Nephron (organoid): ENCODE results near the gene KLHL42.

Experiments used
- H3K27ac Mint-ChIP-seq, 3 experiments: 2 replicates each; pipeline ENCODE4 v1.8.0; 2020; ENCODE audit warnings: mixed read lengths in 3 of 3, mild to moderate bottlenecking in 2 of 3, moderate library complexity in 1 of 3
- H3K27me3 Mint-ChIP-seq: 2 replicates; pipeline ENCODE4 v1.8.0; 2021; ENCODE audit warnings: low read depth, mild to moderate bottlenecking, moderate library complexity, mixed read lengths
- H3K36me3 Mint-ChIP-seq: 2 replicates; pipeline ENCODE4 v1.8.0; 2020; ENCODE audit warnings: low read depth, mixed read lengths
- H3K4me1 Mint-ChIP-seq: 2 replicates; pipeline ENCODE4 v1.8.0; 2020; ENCODE audit warnings: mixed read lengths
- H3K4me3 Mint-ChIP-seq, 3 experiments: 2 replicates each; pipeline ENCODE4 v1.8.0; 2020; ENCODE audit warnings: mild to moderate bottlenecking in 3 of 3, mixed read lengths in 3 of 3, moderate library complexity in 2 of 3
- H3K9me3 Mint-ChIP-seq: 2 replicates; pipeline ENCODE4 v1.8.0; 2020; ENCODE audit warnings: mixed read lengths
- TF ChIP-seq, protein P1 (sequence below), 3 experiments: fragments of 200-600 bp; sonication (generic); IDR thresholded peaks; one replicate each; pipeline ENCODE4 v1.5.0; 2021; ENCODE audit warnings: antibody characterized with exemption in 3 of 3; ENCODE audit not compliant: unreplicated experiment in 3 of 3

KLHL42 gene

DNA sequence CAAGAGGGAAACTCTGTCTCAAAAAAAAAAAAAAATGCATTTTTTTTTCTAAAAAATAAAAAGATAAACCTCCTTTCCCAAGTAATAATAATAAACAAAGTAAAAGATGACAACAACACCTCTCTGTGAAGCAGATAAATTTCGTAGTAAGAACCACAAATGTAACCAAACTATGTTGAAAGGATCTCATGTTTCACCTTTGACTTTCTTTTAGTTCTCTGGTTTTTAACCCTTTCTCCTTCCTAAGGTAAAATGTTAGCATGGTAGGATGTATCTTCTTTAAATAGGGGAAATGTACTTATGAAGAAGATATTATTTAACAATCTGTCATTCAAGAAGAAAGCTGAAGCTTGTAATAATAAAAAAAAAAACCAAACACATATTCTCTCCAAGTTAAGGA is 1.8 kb upstream of the KLHL42 start:
- Mint-ChIP-seq H3K27ac (peak overlapping the region in 2 of 3 experiments; percentile 14 to 33), H3K4me1 (peaks cover 29% of the 10 kb centered on the region), H3K36me3 (peaks cover 13% of the 10 kb centered on the region), H3K4me3 (peak overlapping the region; percentile 68 to 88 (median 85)), H3K9me3 (no peaks in the 10 kb centered on the region), H3K27me3 (no peaks in the 10 kb centered on the region)
- TF ChIP-seq, protein P1, sequence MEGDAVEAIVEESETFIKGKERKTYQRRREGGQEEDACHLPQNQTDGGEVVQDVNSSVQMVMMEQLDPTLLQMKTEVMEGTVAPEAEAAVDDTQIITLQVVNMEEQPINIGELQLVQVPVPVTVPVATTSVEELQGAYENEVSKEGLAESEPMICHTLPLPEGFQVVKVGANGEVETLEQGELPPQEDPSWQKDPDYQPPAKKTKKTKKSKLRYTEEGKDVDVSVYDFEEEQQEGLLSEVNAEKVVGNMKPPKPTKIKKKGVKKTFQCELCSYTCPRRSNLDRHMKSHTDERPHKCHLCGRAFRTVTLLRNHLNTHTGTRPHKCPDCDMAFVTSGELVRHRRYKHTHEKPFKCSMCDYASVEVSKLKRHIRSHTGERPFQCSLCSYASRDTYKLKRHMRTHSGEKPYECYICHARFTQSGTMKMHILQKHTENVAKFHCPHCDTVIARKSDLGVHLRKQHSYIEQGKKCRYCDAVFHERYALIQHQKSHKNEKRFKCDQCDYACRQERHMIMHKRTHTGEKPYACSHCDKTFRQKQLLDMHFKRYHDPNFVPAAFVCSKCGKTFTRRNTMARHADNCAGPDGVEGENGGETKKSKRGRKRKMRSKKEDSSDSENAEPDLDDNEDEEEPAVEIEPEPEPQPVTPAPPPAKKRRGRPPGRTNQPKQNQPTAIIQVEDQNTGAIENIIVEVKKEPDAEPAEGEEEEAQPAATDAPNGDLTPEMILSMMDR (IDR thresholded peaks at IDR 0.05; ENCODE audit: unreplicated experiment in 3 of 3) = no peak

DNA sequence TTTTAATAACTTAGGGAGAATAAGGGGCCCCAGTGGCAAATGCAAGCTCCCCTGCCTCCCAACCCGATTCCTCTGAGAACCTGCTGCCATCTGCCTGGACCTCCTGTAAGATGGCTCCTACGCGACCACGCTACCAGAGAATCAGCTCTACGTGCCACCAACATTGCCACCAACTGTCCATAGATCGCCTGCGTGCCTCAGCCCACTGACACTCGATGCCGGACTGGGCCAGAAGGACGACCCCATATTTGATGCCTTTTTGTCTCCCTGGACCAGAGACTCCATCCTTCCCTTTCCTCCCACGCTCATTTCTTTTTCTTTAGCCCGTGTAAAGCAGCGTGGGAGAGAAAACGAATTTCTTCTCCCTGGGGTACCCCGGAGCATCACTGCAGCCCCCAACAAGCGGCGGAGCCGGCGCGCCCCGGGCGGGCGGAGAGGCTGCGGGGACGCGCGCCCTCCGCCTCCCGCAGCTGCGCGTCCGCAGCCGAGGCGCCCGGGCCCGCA is 565 bp upstream of the KLHL42 start:
- peaks cover 17% of the 10 kb centered on the region for H3K36me3 Mint-ChIP-seq
- no peaks in the 10 kb centered on the region for H3K27me3 Mint-ChIP-seq
- H3K4me1 Mint-ChIP-seq = peaks cover 31% of the 10 kb centered on the region
- TF ChIP-seq, protein P1 (IDR thresholded peaks at IDR 0.05; ENCODE audit: unreplicated experiment in 3 of 3) = no peak
- peak overlapping the region; percentile 89 to 99 (median 95) for H3K27ac Mint-ChIP-seq
- no peaks in the 10 kb centered on the region for H3K9me3 Mint-ChIP-seq
- peak overlapping the region; percentile 85 to 91 (median 88) for H3K4me3 Mint-ChIP-seq

DNA sequence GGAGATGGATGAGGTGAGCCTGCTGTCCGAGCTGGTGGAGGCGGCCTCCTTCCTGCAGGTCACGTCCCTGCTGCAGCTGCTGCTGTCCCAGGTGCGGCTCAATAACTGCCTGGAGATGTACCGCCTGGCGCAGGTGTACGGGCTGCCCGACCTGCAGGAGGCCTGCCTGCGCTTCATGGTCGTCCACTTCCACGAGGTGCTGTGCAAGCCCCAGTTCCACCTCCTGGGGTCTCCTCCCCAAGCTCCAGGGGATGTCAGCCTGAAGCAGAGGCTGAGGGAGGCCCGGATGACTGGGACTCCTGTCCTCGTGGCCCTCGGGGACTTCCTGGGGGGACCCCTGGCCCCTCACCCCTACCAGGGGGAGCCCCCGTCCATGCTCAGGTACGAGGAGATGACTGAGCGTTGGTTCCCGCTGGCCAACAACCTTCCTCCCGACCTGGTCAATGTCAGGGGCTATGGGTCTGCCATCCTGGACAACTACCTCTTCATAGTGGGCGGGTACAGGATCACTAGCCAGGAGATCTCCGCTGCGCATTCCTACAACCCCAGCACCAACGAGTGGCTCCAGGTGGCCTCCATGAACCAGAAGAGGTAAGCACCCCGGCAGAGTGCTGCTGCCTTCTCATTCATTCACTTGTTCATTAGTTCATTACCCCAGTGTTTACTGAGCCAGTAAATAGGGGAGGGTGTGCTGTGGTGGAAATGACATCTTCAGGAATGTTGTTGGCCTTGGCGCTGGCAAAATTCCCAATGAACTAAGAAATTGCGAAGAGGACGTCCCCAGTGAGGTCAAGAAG is 777 bp downstream of the KLHL42 start:
- peak overlapping the region; percentile 51 to 63 (median 54) for H3K27ac Mint-ChIP-seq
- TF ChIP-seq, protein P1 (IDR thresholded peaks at IDR 0.05; ENCODE audit: unreplicated experiment in 3 of 3) = no peak
- peaks cover 28% of the 10 kb centered on the region for H3K36me3 Mint-ChIP-seq
- H3K9me3 Mint-ChIP-seq = no peaks in the 10 kb centered on the region
- no peaks in the 10 kb centered on the region for H3K27me3 Mint-ChIP-seq
- H3K4me3 Mint-ChIP-seq = peak overlapping the region; percentile 71 to 88 (median 82)
- H3K4me1 Mint-ChIP-seq = peaks cover 40% of the 10 kb centered on the region

DNA sequence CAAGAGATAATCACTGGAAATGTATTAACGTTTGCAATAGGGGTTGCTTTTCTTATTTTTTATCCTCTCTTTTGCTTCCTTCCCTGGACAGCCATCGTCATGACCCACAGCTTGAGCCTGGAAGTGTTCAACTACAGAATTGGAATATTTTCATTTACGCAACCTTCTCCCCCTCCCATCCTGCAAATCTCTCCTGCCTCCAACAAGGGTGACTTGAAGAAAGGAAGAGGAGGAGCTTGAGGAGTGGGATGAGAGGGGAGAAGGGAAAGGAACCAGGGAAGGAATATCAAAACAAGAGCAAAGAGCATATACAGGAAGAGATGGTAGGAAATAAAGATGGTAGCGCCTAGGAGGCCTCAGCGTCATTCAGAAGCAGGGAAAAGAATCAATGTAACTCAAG is 1.6 kb downstream of the KLHL42 start:
- peak overlapping the region; percentile 51 to 63 (median 54) for H3K27ac Mint-ChIP-seq
- H3K4me3 Mint-ChIP-seq = peak overlapping the region; percentile 71 to 88 (median 82)
- no peaks in the 10 kb centered on the region for H3K27me3 Mint-ChIP-seq
- TF ChIP-seq, protein P1 (IDR thresholded peaks at IDR 0.05; ENCODE audit: unreplicated experiment in 3 of 3) = no peak
- H3K36me3 Mint-ChIP-seq = peaks cover 33% of the 10 kb centered on the region
- no peaks in the 10 kb centered on the region for H3K9me3 Mint-ChIP-seq
- H3K4me1 Mint-ChIP-seq = peaks cover 40% of the 10 kb centered on the region

DNA sequence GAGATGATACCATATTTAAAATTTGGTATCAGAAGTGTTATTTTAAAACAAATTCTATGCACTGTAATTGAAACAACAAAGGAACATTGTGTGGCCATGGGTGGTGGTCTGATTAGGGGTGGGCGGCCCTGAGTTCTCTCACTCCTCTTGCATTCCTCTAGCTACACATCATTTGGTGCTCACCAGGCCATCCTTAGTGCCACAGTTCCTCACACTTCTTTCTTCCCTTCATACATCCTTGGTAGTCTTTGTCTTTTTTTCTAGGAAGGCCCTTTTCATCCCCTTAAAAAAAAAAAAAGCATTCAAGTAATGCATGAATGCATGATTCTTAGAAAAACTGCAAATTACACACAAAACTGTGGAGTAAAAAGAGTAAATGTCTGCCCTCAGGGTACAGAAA is 2.4 kb downstream of the KLHL42 start:
- peaks cover 40% of the 10 kb centered on the region for H3K4me1 Mint-ChIP-seq
- H3K27ac Mint-ChIP-seq = peak overlapping the region; percentile 54 to 78 (median 63)
- TF ChIP-seq, protein P1 (IDR thresholded peaks at IDR 0.05; ENCODE audit: unreplicated experiment in 3 of 3) = no peak
- H3K4me3 Mint-ChIP-seq = peak overlapping the region; percentile 71 to 88 (median 82)
- peaks cover 34% of the 10 kb centered on the region for H3K36me3 Mint-ChIP-seq
- no peaks in the 10 kb centered on the region for H3K9me3 Mint-ChIP-seq
- H3K27me3 Mint-ChIP-seq = no peaks in the 10 kb centered on the region
